ENCODE results near the gene WDCP. TPM values are rescaled to one million over a fixed set of nuclear protein-coding genes. Genes with fewer than 3 reads are reported as not detected.

WDCP gene
- total and polyA plus RNA-seq, 4 donors = 9.5 to 16.1 (median 12.8) TPM

DNA sequence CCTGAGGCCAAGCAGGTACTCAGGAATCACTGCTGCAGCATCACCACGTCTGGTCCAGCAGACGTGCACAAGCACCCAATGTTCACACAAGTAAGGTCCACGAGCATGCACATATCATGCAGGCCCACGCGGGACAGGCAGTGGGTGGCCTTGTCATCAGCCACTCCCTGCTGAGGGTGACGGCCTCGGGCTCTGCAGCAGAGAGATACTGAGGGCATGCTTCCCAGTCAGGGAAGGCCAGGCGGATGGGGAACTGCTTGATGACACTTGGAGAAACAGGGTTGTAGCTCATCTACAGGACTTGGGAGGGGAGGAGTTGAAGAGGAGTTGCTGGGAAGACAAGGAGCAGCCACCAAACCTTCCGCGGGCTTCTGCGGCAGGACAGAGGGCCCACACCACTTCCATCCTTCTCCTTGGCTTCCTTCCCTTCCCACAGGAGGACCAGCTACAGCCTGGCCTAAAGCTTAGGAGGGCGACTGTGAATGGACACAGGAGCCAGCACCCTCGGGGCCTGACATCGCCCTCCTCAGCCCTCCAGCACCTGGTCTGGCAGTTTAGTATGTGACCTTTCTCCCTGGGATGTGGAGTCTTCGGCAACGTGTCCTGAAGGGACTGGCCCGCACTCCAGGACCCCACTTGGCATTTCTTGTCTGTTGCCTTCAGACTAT, 22.1 kb downstream of the WDCP start:
- Histone ChIP-seq H3K36me3 (ENCODE audit: control insufficient read depth, insufficient read depth, low read length) (peaks cover 52% of the 10 kb centered on the region), H3K27ac (ENCODE audit: low read depth, low read length) (no peak overlapping the region), H3K27me3 (ENCODE audit: control insufficient read depth, insufficient read depth, low read length) (no peaks in the 10 kb centered on the region), H3K9me3 (ENCODE audit: control insufficient read depth, insufficient read depth, low read length) (no peaks in the 10 kb centered on the region), H3K4me1 (ENCODE audit: control insufficient read depth, insufficient read depth, low read length) (no peaks in the 10 kb centered on the region), H3K4me3 (ENCODE audit: low read depth, low read length) (no peak overlapping the region)
- 94% methylated on average over 17 of the region's 17 CpGs for WGBS (ENCODE audit: insufficient coverage)
- DNase-seq (ENCODE audit: low read depth in 4 of 6, low spot score in 6 of 6) = no peak

DNA sequence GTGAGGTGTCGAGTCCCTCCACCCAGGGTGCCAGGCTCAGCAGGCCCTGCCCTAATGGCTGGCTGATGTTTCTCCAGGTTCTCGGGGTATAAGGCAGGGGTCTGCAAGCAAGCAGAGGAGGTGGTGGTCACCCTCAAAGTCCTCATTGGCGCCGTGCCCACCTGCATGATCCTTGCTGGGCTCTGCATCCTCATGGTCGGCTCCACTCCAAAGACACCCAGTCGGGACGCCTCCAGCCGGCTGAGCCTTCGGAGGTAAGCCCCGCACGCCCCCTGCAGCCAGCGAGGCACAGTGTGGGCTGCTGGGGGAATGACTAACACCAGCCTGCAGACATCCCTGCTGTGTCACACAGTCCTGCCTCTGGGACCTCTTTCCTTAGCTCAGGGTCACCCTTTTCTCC, 23.2 kb downstream of the WDCP start:
- no peaks in the 10 kb centered on the region for H3K27me3 ChIP-seq (ENCODE audit: control insufficient read depth, insufficient read depth, low read length)
- 77% methylated on average over 12 of the region's 12 CpGs for WGBS (ENCODE audit: insufficient coverage)

DNA sequence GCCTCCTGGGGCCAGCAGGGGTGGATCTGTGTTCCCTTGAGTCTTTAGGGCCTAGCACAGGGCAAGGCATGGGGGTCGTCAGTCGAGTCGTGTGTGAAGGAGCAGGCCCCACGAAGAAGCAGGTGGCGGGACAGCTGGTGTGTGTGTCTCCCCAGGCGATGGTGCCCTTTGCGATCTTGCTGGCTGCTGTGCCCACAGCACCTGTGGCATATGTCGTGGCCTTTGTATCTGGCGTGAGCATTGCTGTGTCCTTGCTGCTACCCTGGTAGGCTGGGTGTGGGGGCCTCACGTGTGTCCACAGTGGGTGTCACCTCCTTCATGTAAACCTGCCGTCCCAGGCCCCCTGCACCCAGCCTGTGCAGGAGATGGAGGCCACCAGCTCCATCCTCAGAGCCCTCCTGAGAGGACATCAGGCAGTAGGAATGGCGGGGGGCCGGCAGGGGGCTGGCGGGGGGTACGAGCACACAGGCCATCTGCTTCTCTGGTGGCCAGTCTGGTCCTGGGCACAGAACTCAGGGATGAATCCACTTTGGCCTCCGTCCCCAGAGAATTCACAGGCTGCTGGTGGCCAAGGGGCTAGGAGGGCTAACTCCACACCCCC, 24.1 kb downstream of the WDCP start:
- H3K36me3 ChIP-seq (ENCODE audit: control insufficient read depth, insufficient read depth, low read length) = peaks cover 46% of the 10 kb centered on the region

More for the DNA sequence above, 23.2 kb downstream of the WDCP start:
- Histone ChIP-seq H3K27ac (ENCODE audit: low read depth, low read length) (no peak overlapping the region), H3K9me3 (ENCODE audit: control insufficient read depth, insufficient read depth, low read length) (no peaks in the 10 kb centered on the region), H3K36me3 (ENCODE audit: control insufficient read depth, insufficient read depth, low read length) (peaks cover 48% of the 10 kb centered on the region), H3K4me1 (ENCODE audit: control insufficient read depth, insufficient read depth, low read length) (no peaks in the 10 kb centered on the region), H3K4me3 (ENCODE audit: low read depth, low read length) (no peak overlapping the region)
- DNase-seq (ENCODE audit: low read depth in 4 of 6, low spot score in 6 of 6) = no peak

DNA sequence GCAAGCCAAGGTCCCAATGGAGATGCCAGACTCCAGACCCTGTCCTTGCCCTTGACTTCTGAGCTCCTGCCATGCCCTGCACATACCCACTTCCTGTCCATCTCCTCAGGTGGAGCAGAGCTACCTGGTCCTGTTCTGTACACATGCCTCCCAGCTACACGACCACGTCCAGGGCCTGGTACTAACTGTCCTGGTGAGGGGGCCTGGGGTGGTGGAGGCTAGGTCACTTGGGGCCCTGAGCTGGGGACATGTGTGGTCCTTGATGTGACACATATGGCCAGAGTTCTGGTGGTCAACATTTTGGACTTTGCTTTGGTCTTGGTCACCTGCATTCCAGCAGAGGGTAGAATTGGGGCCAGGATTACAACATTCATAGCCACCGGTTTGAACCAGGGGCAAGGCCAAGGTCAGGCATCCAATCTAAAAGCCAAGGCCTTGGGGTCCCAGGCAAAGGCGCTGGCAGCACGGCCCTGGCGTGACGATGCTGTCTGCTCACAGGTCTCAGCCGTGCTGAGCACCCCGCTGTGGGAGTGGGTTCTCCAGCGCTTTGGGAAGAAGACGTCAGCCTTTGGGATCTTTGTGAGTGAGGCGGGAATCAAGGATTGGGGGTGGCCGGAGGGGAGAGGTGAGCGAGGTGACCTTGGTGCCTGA, 24.7 kb downstream of the WDCP start:
- Histone ChIP-seq H3K36me3 (ENCODE audit: control insufficient read depth, insufficient read depth, low read length) (peaks cover 44% of the 10 kb centered on the region), H3K27me3 (ENCODE audit: control insufficient read depth, insufficient read depth, low read length) (no peaks in the 10 kb centered on the region), H3K4me1 (ENCODE audit: control insufficient read depth, insufficient read depth, low read length) (no peaks in the 10 kb centered on the region), H3K9me3 (ENCODE audit: control insufficient read depth, insufficient read depth, low read length) (no peaks in the 10 kb centered on the region), H3K4me3 (ENCODE audit: low read depth, low read length) (no peak overlapping the region), H3K27ac (ENCODE audit: low read depth, low read length) (no peak overlapping the region)
- WGBS (ENCODE audit: insufficient coverage) = 94% methylated on average over 12 of the region's 14 CpGs
- DNase-seq (ENCODE audit: low read depth in 4 of 6, low spot score in 6 of 6) = no peak

More for the DNA sequence above, 24.1 kb downstream of the WDCP start:
- WGBS (ENCODE audit: insufficient coverage) = 94% methylated on average over 14 of the region's 16 CpGs
- Histone ChIP-seq H3K9me3 (ENCODE audit: control insufficient read depth, insufficient read depth, low read length) (no peaks in the 10 kb centered on the region), H3K4me3 (ENCODE audit: low read depth, low read length) (no peak overlapping the region), H3K27ac (ENCODE audit: low read depth, low read length) (no peak overlapping the region), H3K27me3 (ENCODE audit: control insufficient read depth, insufficient read depth, low read length) (no peaks in the 10 kb centered on the region), H3K4me1 (ENCODE audit: control insufficient read depth, insufficient read depth, low read length) (no peaks in the 10 kb centered on the region)
- no peak for DNase-seq (ENCODE audit: low read depth in 4 of 6, low spot score in 6 of 6)

DNA sequence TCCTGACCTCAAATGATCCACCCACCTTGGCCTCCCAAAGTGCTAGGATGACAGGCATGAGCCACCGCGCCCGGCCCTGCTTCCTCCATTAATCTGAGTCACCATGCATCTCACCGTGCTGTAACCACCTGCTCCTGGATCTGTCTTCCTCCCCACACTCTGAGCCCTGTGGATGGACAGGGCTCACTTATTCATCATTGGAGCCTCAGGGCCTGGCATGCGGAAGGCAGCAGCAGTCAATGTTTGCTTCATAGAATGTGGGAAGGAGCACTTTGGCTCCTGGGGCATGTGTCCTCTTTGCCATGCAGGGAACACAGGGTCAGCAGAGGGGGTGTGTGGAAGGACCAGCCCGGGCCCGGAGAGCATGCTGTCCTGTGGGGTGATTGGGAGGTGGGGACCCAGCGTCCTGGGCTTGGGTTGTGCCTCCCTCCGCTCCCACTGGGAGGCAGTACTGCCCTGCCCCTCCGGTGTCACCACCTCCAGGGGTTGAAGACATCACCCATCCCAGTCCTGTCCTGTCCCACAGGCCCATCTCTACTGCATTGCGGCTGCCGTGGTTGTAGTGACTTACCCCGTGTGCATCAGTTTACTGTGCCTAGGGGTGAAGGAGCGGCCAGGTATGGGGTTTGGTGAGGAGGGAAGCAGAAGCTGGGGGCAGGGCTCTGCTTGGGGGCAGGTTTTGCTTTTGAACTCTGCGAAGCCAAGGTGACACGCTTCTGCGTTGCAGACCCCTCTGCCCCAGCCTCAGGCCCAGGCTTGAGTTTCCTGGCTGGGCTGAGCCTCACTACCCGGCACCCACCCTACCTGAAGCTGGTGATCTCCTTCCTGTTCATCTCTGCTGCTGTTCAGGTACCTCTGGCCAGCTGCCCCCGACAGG, 25.8 kb downstream of the WDCP start:
- DNase-seq (ENCODE audit: low read depth in 4 of 6, low spot score in 6 of 6) = no peak

DNA sequence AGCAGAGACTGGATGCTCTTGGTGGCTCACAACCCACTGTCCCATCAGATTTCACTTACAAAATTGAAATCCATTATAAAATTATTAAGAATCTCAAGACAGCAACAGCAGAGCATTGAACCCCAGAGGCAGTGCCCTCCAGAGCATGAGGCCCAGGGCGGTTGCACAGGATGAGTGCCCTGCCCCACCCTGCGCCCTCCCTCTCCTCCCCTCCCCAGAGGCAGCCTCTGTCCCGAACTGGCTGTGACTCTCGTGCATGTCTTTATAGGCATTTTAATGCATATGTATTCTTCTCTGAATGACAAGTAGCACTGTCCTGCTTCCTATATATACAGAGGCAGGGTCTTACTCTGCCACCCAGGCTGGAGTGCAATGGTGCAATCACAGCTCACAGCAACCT, 26.9 kb downstream of the WDCP start:
- Histone ChIP-seq H3K27me3 (ENCODE audit: control insufficient read depth, insufficient read depth, low read length) (no peaks in the 10 kb centered on the region), H3K9me3 (ENCODE audit: control insufficient read depth, insufficient read depth, low read length) (no peaks in the 10 kb centered on the region), H3K4me1 (ENCODE audit: control insufficient read depth, insufficient read depth, low read length) (no peaks in the 10 kb centered on the region), H3K4me3 (ENCODE audit: low read depth, low read length) (no peak overlapping the region), H3K27ac (ENCODE audit: low read depth, low read length) (no peak overlapping the region), H3K36me3 (ENCODE audit: control insufficient read depth, insufficient read depth, low read length) (peaks cover 48% of the 10 kb centered on the region)
- no peak for DNase-seq (ENCODE audit: low read depth in 4 of 6, low spot score in 6 of 6)
- no CpG with 5 or more reads among the region's 4 CpGs for WGBS (ENCODE audit: insufficient coverage)

More for the DNA sequence above, 25.8 kb downstream of the WDCP start:
- H3K9me3 ChIP-seq (ENCODE audit: control insufficient read depth, insufficient read depth, low read length) = no peaks in the 10 kb centered on the region
- no peaks in the 10 kb centered on the region for H3K27me3 ChIP-seq (ENCODE audit: control insufficient read depth, insufficient read depth, low read length)
- H3K4me3 ChIP-seq (ENCODE audit: low read depth, low read length) = no peak overlapping the region
- no peaks in the 10 kb centered on the region for H3K4me1 ChIP-seq (ENCODE audit: control insufficient read depth, insufficient read depth, low read length)
- H3K36me3 ChIP-seq (ENCODE audit: control insufficient read depth, insufficient read depth, low read length) = peaks cover 54% of the 10 kb centered on the region
- 76% methylated on average over 16 of the region's 19 CpGs for WGBS (ENCODE audit: insufficient coverage)
- no peak overlapping the region for H3K27ac ChIP-seq (ENCODE audit: low read depth, low read length)

DNA sequence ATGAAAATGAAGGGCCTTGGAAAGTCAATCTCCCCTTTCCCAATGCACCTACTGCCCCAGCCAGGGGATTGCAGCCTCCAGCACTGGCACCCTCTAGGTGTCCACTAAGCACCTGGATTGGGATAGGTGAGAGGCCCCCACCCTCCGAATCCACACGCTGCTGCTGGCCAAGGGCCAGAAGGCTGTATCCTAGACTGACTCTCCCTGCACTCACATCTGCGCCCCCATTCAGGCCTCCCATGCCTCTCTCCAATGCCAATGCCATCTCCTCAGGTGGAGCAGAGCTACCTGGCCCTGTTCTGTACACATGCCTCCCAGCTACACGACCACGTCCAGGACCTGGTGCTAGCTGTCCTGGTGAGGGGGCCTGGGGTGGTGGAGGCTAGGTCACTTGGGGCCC, 27.5 kb downstream of the WDCP start:
- H3K36me3 ChIP-seq (ENCODE audit: control insufficient read depth, insufficient read depth, low read length) = peaks cover 42% of the 10 kb centered on the region
- H3K27me3 ChIP-seq (ENCODE audit: control insufficient read depth, insufficient read depth, low read length) = no peaks in the 10 kb centered on the region
- H3K4me1 ChIP-seq (ENCODE audit: control insufficient read depth, insufficient read depth, low read length) = no peaks in the 10 kb centered on the region
- H3K27ac ChIP-seq (ENCODE audit: low read depth, low read length) = no peak overlapping the region
- DNase-seq (ENCODE audit: low read depth in 4 of 6, low spot score in 6 of 6) = no peak
- H3K9me3 ChIP-seq (ENCODE audit: control insufficient read depth, insufficient read depth, low read length) = no peaks in the 10 kb centered on the region
- H3K4me3 ChIP-seq (ENCODE audit: low read depth, low read length) = no peak overlapping the region
- 90% methylated on average over 2 of the region's 5 CpGs for WGBS (ENCODE audit: insufficient coverage)

DNA sequence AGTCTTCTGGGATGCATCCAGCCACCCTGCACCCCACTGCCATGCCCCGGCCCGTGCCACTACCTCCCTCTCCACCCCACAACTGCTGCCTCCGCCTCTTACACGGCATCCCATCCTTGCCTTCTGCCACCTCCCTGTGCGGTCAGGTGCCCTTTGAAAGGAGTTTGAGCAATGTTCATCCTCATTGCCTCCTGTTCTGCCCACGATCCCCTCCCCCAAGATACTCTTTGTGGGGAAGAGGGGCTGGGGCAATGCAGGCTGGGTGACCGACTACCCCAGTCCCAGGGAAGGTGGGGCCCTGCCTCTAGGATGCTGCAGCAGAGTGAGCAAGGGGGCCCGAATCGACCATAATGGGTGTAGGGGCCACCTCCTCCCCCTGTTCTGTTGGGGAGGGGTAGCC, 28.9 kb downstream of the WDCP start:
- Histone ChIP-seq H3K9me3 (ENCODE audit: control insufficient read depth, insufficient read depth, low read length) (no peaks in the 10 kb centered on the region), H3K4me1 (ENCODE audit: control insufficient read depth, insufficient read depth, low read length) (no peaks in the 10 kb centered on the region), H3K36me3 (ENCODE audit: control insufficient read depth, insufficient read depth, low read length) (peaks cover 29% of the 10 kb centered on the region), H3K4me3 (ENCODE audit: low read depth, low read length) (no peak overlapping the region), H3K27ac (ENCODE audit: low read depth, low read length) (no peak overlapping the region), H3K27me3 (ENCODE audit: control insufficient read depth, insufficient read depth, low read length) (no peaks in the 10 kb centered on the region)
- 75% methylated on average over 5 of the region's 9 CpGs for WGBS (ENCODE audit: insufficient coverage)
- no peak for DNase-seq (ENCODE audit: low read depth in 4 of 6, low spot score in 6 of 6)

DNA sequence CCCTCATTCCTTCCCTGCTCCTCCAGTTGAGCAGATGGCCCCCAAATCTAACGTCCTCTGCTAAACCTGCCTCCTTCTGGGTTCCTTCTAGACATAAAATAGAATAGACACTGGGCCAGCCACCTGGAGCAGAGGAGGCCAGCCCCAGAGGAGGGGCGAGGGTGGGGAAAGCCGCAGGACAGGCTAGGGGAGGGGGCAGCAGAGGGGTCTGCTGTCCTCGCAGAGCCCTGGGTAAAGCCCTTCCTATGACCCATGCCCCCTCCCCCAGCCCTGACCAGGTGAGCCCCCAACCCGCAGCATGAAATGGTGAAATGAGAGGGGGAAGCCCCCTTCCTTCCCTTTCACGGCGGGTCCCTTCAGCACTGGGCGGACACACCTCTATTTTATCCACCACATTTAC, 29.5 kb downstream of the WDCP start:
- Histone ChIP-seq H3K9me3 (ENCODE audit: control insufficient read depth, insufficient read depth, low read length) (no peaks in the 10 kb centered on the region), H3K27ac (ENCODE audit: low read depth, low read length) (no peak overlapping the region), H3K27me3 (ENCODE audit: control insufficient read depth, insufficient read depth, low read length) (no peaks in the 10 kb centered on the region), H3K4me3 (ENCODE audit: low read depth, low read length) (no peak overlapping the region), H3K4me1 (ENCODE audit: control insufficient read depth, insufficient read depth, low read length) (no peaks in the 10 kb centered on the region), H3K36me3 (ENCODE audit: control insufficient read depth, insufficient read depth, low read length) (peaks cover 24% of the 10 kb centered on the region)
- 33% methylated on average over 1 of the region's 8 CpGs for WGBS (ENCODE audit: insufficient coverage)
- no peak for DNase-seq (ENCODE audit: low read depth in 4 of 6, low spot score in 6 of 6)

All from spinal cord (tissue), 10 donors.